ENCODE data around the gene BUD13.
"Not testable (repeated sequence)": the region's sequence is repeated elsewhere in the genome, so short reads cannot be mapped to it uniquely, and the experiment has no call there.

BUD13 gene

GRCh38 chr11:116776522-116776984, 3.8 kb upstream of the BUD13 start:
- no peak for DNase-seq (ENCODE audit: low read depth)
- H3K4me3 ChIP-seq (ENCODE audit: low read depth, low read length), result no peak overlapping the region
- no peak for TF ChIP-seq CTCF (IDR thresholded peaks at IDR 0.05; ENCODE audit: low read depth, low read length, missing control alignments)

- TF ChIP-seq CTCF (IDR thresholded peaks at IDR 0.05; ENCODE audit: low read depth, low read length, missing control alignments), result no peak
- no peak for DNase-seq (ENCODE audit: low read depth)
- H3K4me3 ChIP-seq (ENCODE audit: low read depth, low read length), result no peak overlapping the region
Observed at GRCh38 chr11:116775975-116776374, 3.2 kb upstream of the BUD13 start.

- DNase-seq (ENCODE audit: low read depth), result no peak
- no peak overlapping the region for H3K4me3 ChIP-seq (ENCODE audit: low read depth, low read length)
- no peak for TF ChIP-seq CTCF (IDR thresholded peaks at IDR 0.05; ENCODE audit: low read depth, low read length, missing control alignments)
Observed at GRCh38 chr11:116774661-116775060, 1.9 kb upstream of the BUD13 start.

- H3K4me3 ChIP-seq (ENCODE audit: low read depth, low read length), result peak overlapping the region; percentile 82
- TF ChIP-seq CTCF (IDR thresholded peaks at IDR 0.05; ENCODE audit: low read depth, low read length, missing control alignments), result no peak
- no peak for DNase-seq (ENCODE audit: low read depth)
Observed at GRCh38 chr11:116773203-116774097, 663 bp upstream of the BUD13 start.

GRCh38 chr11:116771935-116772334, 852 bp downstream of the BUD13 start:
- H3K4me3 ChIP-seq (ENCODE audit: low read depth, low read length), result peak overlapping the region; percentile 82
- no peak for DNase-seq (ENCODE audit: low read depth)
- no peak for TF ChIP-seq CTCF (IDR thresholded peaks at IDR 0.05; ENCODE audit: low read depth, low read length, missing control alignments)

GRCh38 chr11:116762132-116762531, 10.7 kb downstream of the BUD13 start:
- no peak overlapping the region for H3K4me3 ChIP-seq (ENCODE audit: low read depth, low read length)
- TF ChIP-seq CTCF (IDR thresholded peaks at IDR 0.05; ENCODE audit: low read depth, low read length, missing control alignments), result no peak
- DNase-seq (ENCODE audit: low read depth), result no peak

- not testable (repeated sequence) for DNase-seq (ENCODE audit: low read depth); H3K4me3 ChIP-seq (ENCODE audit: low read depth, low read length)
Observed at GRCh38 chr11:116756044-116756443, 16.7 kb downstream of the BUD13 start.
